Measurements from ENCODE around the gene DISP3. TPM values are rescaled to one million over a fixed set of nuclear protein-coding genes. Genes with fewer than 3 reads are reported as not detected.

Gene DISP3
- total and polyA plus RNA-seq, 2 of the 4 experiments (the other 2 are of a cell fraction), result 0.05 TPM; not detected in 1

DNA sequence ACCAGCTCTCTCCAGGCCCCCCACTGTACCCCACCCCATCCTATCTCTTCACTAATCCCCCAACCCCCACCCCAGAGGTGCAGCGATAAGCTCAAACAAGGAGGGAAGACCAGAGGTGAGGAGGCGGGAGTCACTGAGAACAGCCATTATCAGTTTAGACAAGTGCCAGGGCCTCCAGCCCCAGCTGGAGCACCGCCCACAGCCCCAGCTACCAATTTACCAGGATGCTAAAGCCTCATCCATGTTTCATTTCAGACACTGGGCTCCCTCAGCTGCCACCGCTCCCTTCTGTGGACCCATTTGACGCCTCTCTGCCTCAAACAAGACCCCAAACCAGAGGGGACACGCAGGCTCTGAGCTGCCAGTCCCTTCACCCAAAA, 80.6 kb downstream of the DISP3 start:
- Histone ChIP-seq H3K36me3 (ENCODE audit: control insufficient read depth, insufficient read depth, low read length) (no peaks in the 10 kb centered on the region), H2AFZ (replicated peaks; ENCODE audit: low read length, poor library complexity) (no peak overlapping the region), H3K4ac (ENCODE audit: low read depth, low read length) (no peak overlapping the region), H3K23ac (ENCODE audit: low read depth, low read length) (no peak overlapping the region), H3K27me3 (ENCODE audit: control insufficient read depth, insufficient read depth, low read length) (peaks cover 5% of the 10 kb centered on the region), H3K4me2 (ENCODE audit: low read depth, low read length) (no peak overlapping the region), H3K56ac (ENCODE audit: extremely low read depth, insufficient read depth, low read length) (no peak overlapping the region), H4K8ac (ENCODE audit: low read depth in 2 of 2, low read length in 2 of 2) (no peak overlapping the region), H3K18ac (ENCODE audit: low read depth, low read length) (no peak overlapping the region), H3K27ac (ENCODE audit: insufficient read depth, low read length) (no peak overlapping the region), H4K91ac (ENCODE audit: insufficient read depth, low read depth, low read length) (no peak overlapping the region), H3K9me1 (ENCODE audit: insufficient read depth, low read length) (no peaks in the 10 kb centered on the region), H3K79me1 (ENCODE audit: low read depth in 1 of 2, low read length in 2 of 2) (no peaks in the 10 kb centered on the region), H2BK20ac (ENCODE audit: low read depth, low read length) (no peak overlapping the region), H2AK9ac (replicated peaks; ENCODE audit: low read depth, low read length, poor library complexity) (no peak overlapping the region), H3K9ac (ENCODE audit: low read depth, low read length) (no peak overlapping the region), H2BK120ac (ENCODE audit: low read depth, low read length) (no peak overlapping the region), H4K20me1 (ENCODE audit: insufficient read depth, low read length) (no peaks in the 10 kb centered on the region), H3K9me3 (ENCODE audit: control insufficient read depth, insufficient read depth, low read length) (no peaks in the 10 kb centered on the region), H3K14ac (replicated peaks; ENCODE audit: low read depth, low read length) (no peak overlapping the region), H3K4me3 (ENCODE audit: insufficient read depth, low read depth, low read length) (no peak overlapping the region), H2AK5ac (ENCODE audit: low read depth, low read length) (no peak overlapping the region), H3K4me1 (ENCODE audit: control insufficient read depth, insufficient read depth, low read length) (no peaks in the 10 kb centered on the region), H4K5ac (ENCODE audit: low read depth, low read length) (no peak overlapping the region), H2BK5ac (ENCODE audit: low read depth, low read length, poor library complexity, severe bottlenecking) (no peak overlapping the region), H2BK15ac (ENCODE audit: low read depth, low read length) (no peak overlapping the region)
- WGBS, 2 experiments (ENCODE audit: extremely low coverage in 2 of 2, insufficient read length in 1 of 2), result 20% methylated on average over 2 of the region's 6 CpGs; no CpG with 5 or more reads in 1 of the 2 experiments
- TF ChIP-seq RAD21 (IDR thresholded peaks at IDR 0.05; ENCODE audit: low read length) (no peak), CHD1 (IDR thresholded peaks at IDR 0.05; ENCODE audit: low read depth, low read length) (no peak), MAZ (IDR thresholded peaks at IDR 0.05; ENCODE audit: borderline replicate concordance, low read depth, low read length) (no peak), POLR2A (IDR thresholded peaks at IDR 0.05; ENCODE audit: low read depth, low read length) (no peak), BHLHE40 (IDR thresholded peaks at IDR 0.05; ENCODE audit: low read depth, low read length) (no peak), FOS (IDR thresholded peaks at IDR 0.05; ENCODE audit: low read depth, low read length) (no peak), SMC3 (IDR thresholded peaks at IDR 0.05; ENCODE audit: low read depth, low read length) (no peak), MXI1 (IDR thresholded peaks at IDR 0.05; ENCODE audit: borderline replicate concordance, low read depth, low read length) (no peak), CEBPB (IDR thresholded peaks at IDR 0.05; ENCODE audit: low read depth, low read length) (no peak), MAFK (IDR thresholded peaks at IDR 0.05; ENCODE audit: low read depth, low read length) (no peak), NFE2L2 (IDR thresholded peaks at IDR 0.05; ENCODE audit: low read depth, low read length) (no peak), RCOR1 (IDR thresholded peaks at IDR 0.05; ENCODE audit: insufficient replicate concordance, low read length) (no peak), RFX5 (IDR thresholded peaks at IDR 0.05; ENCODE audit: low read depth, low read length) (no peak)
- TF ChIP-seq, protein P1, sequence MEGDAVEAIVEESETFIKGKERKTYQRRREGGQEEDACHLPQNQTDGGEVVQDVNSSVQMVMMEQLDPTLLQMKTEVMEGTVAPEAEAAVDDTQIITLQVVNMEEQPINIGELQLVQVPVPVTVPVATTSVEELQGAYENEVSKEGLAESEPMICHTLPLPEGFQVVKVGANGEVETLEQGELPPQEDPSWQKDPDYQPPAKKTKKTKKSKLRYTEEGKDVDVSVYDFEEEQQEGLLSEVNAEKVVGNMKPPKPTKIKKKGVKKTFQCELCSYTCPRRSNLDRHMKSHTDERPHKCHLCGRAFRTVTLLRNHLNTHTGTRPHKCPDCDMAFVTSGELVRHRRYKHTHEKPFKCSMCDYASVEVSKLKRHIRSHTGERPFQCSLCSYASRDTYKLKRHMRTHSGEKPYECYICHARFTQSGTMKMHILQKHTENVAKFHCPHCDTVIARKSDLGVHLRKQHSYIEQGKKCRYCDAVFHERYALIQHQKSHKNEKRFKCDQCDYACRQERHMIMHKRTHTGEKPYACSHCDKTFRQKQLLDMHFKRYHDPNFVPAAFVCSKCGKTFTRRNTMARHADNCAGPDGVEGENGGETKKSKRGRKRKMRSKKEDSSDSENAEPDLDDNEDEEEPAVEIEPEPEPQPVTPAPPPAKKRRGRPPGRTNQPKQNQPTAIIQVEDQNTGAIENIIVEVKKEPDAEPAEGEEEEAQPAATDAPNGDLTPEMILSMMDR (conservative IDR thresholded peaks at IDR 0.05; ENCODE audit: low read depth, low read length), result no peak
- TF ChIP-seq, protein P2, sequence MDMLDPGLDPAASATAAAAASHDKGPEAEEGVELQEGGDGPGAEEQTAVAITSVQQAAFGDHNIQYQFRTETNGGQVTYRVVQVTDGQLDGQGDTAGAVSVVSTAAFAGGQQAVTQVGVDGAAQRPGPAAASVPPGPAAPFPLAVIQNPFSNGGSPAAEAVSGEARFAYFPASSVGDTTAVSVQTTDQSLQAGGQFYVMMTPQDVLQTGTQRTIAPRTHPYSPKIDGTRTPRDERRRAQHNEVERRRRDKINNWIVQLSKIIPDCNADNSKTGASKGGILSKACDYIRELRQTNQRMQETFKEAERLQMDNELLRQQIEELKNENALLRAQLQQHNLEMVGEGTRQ (IDR thresholded peaks at IDR 0.05; ENCODE audit: low read depth, low read length), result no peak
- TF ChIP-seq, protein P3, sequence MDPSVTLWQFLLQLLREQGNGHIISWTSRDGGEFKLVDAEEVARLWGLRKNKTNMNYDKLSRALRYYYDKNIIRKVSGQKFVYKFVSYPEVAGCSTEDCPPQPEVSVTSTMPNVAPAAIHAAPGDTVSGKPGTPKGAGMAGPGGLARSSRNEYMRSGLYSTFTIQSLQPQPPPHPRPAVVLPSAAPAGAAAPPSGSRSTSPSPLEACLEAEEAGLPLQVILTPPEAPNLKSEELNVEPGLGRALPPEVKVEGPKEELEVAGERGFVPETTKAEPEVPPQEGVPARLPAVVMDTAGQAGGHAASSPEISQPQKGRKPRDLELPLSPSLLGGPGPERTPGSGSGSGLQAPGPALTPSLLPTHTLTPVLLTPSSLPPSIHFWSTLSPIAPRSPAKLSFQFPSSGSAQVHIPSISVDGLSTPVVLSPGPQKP (IDR thresholded peaks at IDR 0.05; ENCODE audit: borderline replicate concordance, low read depth, low read length), result no peak
- DNase-seq (no peak), ATAC-seq (ENCODE audit: low read depth) (no peak)
- dilution Hi-C loops (cut with HindIII; ENCODE audit: low sequenced_read_pairs, unreplicated experiment) (no loop called here), intact Hi-C loops (cut with micrococcal nuclease) (no loop called here), in situ Hi-C loops (cut with MboI; ENCODE audit: low sequenced_read_pairs) (no loop called here)
- ChIA-PET POLR2A (ENCODE audit: unreplicated experiment) (no interaction called here), CTCF (no interaction called here)
- BruUV-seq (replicated peaks), result no TSS peak

Data from IMR-90 (cell line).